ENCODE measurements around the gene ZKSCAN5.
"Not testable (repeated sequence)": the region's sequence is repeated elsewhere in the genome, so short reads cannot be mapped to it uniquely, and the experiment has no call there.

The ZKSCAN5 gene

GRCh38 chr7:99498546-99498944 is 5.9 kb upstream of the ZKSCAN5 start:
- DNase-seq = no peak

GRCh38 chr7:99499371-99499720 is 5.1 kb upstream of the ZKSCAN5 start:
- no peak for DNase-seq

- DNase-seq = peak; percentile 90 to 91
Observed at GRCh38 chr7:99499721-99500636, 4.5 kb upstream of the ZKSCAN5 start, which contains the start of gene ZNF394. ZNF394 (minus strand) TSS chr7:99500281; CDS start chr7:99500093, 188 bp downstream.

GRCh38 chr7:99500637-99501009 is 3.8 kb upstream of the ZKSCAN5 start:
- no peak for DNase-seq

- DNase-seq = not testable (repeated sequence)
Observed at GRCh38 chr7:99501236-99501635, 3.2 kb upstream of the ZKSCAN5 start.

- DNase-seq = no peak
Observed at GRCh38 chr7:99504281-99504602, 220 bp upstream of the ZKSCAN5 start.

GRCh38 chr7:99505324-99505662 is 831 bp downstream of the ZKSCAN5 start:
- no peak for DNase-seq

- DNase-seq = no peak
Observed at GRCh38 chr7:99514050-99514449, 9.6 kb downstream of the ZKSCAN5 start.

GRCh38 chr7:99521399-99521798 is 16.9 kb downstream of the ZKSCAN5 start:
- DNase-seq = no peak

- peak in 1 of 2 donors; percentile 15 for DNase-seq
Observed at GRCh38 chr7:99525713-99526440, 21.4 kb downstream of the ZKSCAN5 start.

GRCh38 chr7:99531354-99531765 is 26.9 kb downstream of the ZKSCAN5 start:
- no peak for DNase-seq

GRCh38 chr7:99535667-99536066 is 31.2 kb downstream of the ZKSCAN5 start:
- DNase-seq = no peak

GRCh38 chr7:99539213-99539811 is 34.9 kb downstream of the ZKSCAN5 start:
- no peak for DNase-seq

- DNase-seq = no peak
Observed at GRCh38 chr7:99540542-99540941, 36.1 kb downstream of the ZKSCAN5 start.

GRCh38 chr7:99541212-99541611 is 36.8 kb downstream of the ZKSCAN5 start:
- no peak for DNase-seq

GRCh38 chr7:99543081-99543671 is 38.7 kb downstream of the ZKSCAN5 start:
- DNase-seq = no peak

- DNase-seq = no peak
Observed at GRCh38 chr7:99543916-99544315, 39.5 kb downstream of the ZKSCAN5 start.

- DNase-seq = not testable (repeated sequence)
Observed at GRCh38 chr7:99545308-99545707, 40.8 kb downstream of the ZKSCAN5 start.

GRCh38 chr7:99549545-99549944 is 45.1 kb downstream of the ZKSCAN5 start:
- not testable (repeated sequence) for DNase-seq

GRCh38 chr7:99551334-99551733 is 46.9 kb downstream of the ZKSCAN5 start:
- DNase-seq = no peak

- DNase-seq = peak; percentile 85
Observed at GRCh38 chr7:99551767-99552463, 47.5 kb downstream of the ZKSCAN5 start, which contains the start of gene FAM200A. FAM200A (minus strand) TSS chr7:99552114; CDS start chr7:99548407, 3,707 bp downstream.

GRCh38 chr7:99553039-99553438 is 48.6 kb downstream of the ZKSCAN5 start:
- no peak for DNase-seq

GRCh38 chr7:99554939-99555338 is 50.5 kb downstream of the ZKSCAN5 start:
- no peak for DNase-seq

Data from stimulated activated CD4-positive, alpha-beta T cell treated with anti-CD3 and anti-CD28 coated beads, Interleukin-2, amount 100 ng/mL, for 24 hours (primary cell).